ENCODE data around the gene SELENOH.

- TF ChIP-seq CTCF (IDR thresholded peaks at IDR 0.05; ENCODE audit: low read length) (no peak), EZH2phosphoT487 (IDR thresholded peaks at IDR 0.05; ENCODE audit: low read length) (no peak), EZH2 (optimal IDR thresholded peaks at IDR 0.05; ENCODE audit: low read depth, low read length) (no peak)
Observed at GRCh38 chr11:57752954-57753353, 11.7 kb downstream of the SELENOH start.
